Fibroblast of pulmonary artery (primary cell): ENCODE measurements around the gene FRG2.
"Not testable (repeated sequence)": the region's sequence is repeated elsewhere in the genome, so short reads cannot be mapped to it uniquely, and the experiment has no call there.

Experiments
- DNase-seq: peaks from one replicate; pipeline ENCODE4 v3.0.0-alpha.2; 2010; ENCODE audit warnings: low read depth
- H3K4me3 ChIP-seq: replicated peaks from 2 replicates; pipeline ENCODE4 v1.5.1; 2011; ENCODE audit warnings: low read depth, mild to moderate bottlenecking, control low read depth, low read length, moderate library complexity
- TF ChIP-seq, protein P1 (sequence below): IDR thresholded peaks from 2 replicates; pipeline ENCODE4 v1.5.1; 2011; ENCODE audit warnings: mild to moderate bottlenecking, control low read depth, low read length, inconsistent platforms; ENCODE audit errors: missing control alignments

Gene FRG2

DNA sequence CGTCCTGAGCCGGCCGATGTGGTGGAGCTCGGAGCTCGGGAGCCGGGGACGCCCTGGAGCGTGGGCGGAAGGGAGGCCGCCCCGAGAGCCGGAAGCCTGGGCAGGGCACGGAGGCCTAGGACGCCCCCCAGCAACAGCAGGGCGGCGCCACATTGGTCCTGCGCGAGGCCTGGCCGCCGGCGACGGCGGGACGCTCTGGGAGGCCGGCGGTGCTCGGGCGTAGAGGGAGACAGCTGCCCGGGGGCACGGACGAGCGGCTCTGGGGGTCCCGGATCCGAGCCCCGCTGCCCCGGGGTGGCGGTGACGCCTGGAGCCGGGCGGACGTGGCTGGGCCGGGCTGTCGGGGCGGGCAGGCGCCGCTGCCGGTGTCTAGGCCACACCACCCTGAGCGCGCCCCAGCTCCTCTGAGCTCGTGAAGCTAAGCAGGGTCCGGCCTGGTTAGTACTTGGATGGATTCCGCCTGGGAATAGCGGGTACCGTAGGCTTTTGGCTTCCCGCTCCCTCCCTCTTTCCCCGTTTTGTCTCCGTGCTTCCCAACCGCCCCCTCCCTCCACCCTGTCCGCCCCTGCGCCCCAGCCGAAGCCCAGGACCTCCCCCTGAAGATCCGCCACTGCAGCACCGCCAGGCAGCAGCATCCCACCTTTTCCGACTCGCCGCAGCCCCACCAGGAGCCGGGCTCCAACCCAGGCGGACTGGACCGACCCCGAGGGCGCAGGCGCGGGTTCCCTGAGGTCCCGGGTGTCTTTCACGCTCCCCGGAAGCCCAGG, 12.1 kb downstream of the FRG2 start:
- TF ChIP-seq, protein P1, sequence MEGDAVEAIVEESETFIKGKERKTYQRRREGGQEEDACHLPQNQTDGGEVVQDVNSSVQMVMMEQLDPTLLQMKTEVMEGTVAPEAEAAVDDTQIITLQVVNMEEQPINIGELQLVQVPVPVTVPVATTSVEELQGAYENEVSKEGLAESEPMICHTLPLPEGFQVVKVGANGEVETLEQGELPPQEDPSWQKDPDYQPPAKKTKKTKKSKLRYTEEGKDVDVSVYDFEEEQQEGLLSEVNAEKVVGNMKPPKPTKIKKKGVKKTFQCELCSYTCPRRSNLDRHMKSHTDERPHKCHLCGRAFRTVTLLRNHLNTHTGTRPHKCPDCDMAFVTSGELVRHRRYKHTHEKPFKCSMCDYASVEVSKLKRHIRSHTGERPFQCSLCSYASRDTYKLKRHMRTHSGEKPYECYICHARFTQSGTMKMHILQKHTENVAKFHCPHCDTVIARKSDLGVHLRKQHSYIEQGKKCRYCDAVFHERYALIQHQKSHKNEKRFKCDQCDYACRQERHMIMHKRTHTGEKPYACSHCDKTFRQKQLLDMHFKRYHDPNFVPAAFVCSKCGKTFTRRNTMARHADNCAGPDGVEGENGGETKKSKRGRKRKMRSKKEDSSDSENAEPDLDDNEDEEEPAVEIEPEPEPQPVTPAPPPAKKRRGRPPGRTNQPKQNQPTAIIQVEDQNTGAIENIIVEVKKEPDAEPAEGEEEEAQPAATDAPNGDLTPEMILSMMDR = no peak
- peak overlapping the region; percentile 10 for H3K4me3 ChIP-seq
- DNase-seq = no peak

DNA sequence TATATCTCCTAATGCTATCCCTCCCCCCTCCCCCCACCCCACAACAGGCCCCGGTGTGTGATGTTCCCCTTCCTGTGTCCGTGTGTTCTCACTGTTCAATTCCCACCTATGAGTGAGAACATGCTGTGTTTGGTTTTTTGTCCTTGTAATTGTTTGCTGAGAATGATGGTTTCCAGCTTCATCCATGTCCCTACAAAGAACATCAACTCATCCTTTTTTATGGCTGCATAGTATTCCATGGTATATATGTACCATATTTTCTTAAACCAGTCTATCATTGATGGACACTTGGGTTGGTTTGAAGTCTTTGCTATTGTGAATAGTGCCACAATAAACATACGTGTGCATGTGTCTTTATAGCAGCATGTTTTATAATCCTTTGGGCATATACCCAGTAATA, 37.1 kb downstream of the FRG2 start:
- not testable (repeated sequence) for H3K4me3 ChIP-seq, DNase-seq

DNA sequence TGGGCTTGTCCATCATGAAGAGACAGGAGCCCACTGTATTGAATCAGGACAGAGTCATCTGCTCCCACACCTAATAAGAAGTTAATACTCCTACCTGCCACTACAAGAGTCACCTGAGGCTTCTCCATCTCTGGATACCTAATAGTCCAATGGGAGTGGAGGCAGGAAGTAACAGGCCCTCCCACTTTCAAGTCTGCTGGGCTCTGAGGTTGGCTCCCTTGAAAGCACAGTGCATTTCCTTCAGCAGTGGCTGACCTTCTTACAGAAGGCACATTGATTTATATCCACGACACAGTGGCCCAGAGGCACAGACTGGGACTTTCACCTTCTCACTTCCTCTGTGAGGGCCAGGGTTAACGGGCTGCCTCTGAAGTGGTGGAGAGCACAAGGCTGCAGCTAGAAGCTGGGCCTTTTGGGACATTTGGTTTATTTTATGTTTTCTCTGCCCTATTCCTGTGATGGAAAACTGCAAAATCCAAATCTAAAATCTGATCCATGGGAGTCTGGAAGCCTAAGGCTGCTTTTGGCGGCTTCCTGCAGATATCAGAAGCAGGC, 38.1 kb downstream of the FRG2 start:
- TF ChIP-seq, protein P1 = no peak
- H3K4me3 ChIP-seq = no peak overlapping the region
- DNase-seq = no peak

DNA sequence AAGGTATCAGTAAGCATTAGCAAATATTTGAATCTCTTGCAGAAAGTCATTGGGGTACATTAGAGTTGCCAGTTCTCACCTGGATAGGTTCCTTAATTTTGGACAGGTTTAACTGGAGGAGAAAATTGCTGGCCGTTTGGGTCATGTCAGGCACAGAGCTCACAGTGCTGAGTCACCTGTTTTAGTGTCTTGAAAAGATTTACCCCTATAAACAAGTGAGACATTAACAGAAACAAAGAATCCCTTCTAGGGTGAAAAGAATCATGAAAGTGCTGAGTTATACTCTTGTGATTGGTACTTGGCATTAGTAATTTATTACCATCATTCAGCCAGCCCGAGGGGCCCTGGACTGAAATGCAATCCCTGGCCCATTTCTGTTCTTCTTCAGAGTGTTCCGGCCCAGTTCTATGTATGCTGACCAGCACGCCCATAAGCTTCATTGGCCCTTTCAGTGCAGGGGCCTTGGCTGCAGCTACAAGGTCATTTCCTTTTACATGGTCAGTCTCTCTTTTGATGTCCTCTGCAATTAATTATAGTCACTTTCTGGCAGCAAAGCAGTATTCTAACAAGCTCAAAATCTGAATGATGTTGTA, 41.3 kb downstream of the FRG2 start:
- H3K4me3 ChIP-seq, DNase-seq: not testable (repeated sequence)

DNA sequence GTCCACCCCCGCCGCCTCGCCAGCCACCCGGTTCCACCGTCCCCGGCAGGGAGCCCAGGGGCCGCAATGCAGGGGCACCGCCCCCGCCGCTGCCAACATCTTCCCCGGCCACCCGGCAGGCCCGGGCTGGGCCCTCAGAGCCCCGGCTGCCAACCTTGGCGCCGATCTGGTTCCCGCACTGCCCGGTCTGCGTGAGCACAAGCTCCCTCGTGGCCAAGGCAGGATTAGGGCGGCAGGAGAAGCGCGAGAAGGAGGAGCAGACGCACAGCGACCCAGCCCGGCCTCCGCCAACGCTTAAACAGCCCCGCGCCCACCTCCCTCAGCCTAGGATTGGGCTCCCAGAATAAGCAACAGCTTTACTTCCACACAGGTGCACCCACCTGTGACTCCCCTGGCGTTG, 42.4 kb downstream of the FRG2 start:
- not testable (repeated sequence) for DNase-seq, H3K4me3 ChIP-seq

DNA sequence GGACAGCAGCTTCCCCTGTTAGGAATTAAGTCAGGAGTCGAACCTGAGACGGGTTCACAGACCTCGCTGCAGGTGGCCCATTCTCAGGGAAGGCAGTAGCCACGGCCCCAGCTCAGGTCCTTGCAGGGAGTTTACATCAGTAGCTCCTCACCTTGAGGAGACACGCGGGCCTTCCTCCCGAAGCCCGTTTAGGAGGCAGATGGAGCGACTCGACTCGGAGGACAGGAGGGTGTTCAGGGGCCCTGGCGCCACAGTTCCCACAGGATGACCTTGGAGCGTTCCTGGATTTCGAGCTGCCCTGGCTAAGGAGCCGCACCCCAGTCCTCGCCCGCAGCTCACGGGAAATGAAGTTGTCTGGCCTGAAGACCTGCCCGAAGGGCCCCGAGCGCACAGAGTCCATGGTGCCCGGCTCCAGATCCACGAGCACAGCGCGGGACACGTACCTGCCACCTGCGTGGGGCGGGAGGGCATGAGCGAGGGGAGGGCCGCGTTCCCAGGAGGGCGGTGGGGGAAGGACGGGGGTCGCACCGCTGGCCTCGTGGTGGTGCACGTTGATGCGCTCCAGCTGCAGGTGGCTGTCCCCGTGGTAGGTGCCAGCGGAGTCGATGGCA, 43.0 kb downstream of the FRG2 start:
- not testable (repeated sequence) for H3K4me3 ChIP-seq, DNase-seq

DNA sequence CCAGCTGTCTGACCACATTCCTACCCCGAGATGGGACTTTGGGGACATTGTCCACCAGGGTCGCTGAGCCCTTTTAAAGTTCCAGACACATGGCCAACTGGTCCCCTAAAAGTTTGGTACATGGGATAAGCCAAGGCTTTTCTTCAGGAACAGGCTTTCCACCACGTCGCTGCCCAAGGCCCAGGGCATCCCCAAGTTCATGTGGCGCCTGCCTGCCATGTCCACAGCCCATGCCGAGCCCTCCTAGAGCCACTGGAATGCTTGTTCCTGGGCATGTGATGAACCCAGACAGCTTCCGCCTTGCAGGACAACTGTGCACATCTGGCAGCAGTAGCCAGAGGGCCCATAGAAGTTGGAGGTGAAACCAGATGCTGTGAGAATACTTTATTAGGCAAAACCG, 45.1 kb downstream of the FRG2 start:
- TF ChIP-seq, protein P1 = no peak

DNA sequence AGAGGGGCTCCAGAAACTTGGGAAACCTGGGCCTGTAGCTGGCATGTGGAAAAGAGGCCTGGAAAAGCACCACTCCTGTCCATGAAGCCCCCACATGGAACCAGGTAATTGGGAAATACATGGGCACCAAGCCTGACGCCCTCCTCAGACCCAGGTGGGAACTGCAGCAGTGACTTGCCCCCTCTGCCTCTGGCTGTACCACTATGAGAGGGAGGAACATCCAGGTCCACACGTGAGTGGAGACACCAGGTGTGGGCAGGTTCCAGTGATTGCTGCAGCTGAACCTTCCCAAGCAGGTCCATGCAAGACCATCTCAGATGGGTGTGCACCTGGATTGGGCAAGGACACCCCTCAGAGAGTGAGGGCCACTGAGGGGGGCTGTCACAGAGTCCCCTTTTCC, 46.8 kb downstream of the FRG2 start:
- not testable (repeated sequence) for DNase-seq, H3K4me3 ChIP-seq

More for the DNA sequence above, 45.1 kb downstream of the FRG2 start:
- DNase-seq = no peak
- H3K4me3 ChIP-seq = no peak overlapping the region

DNA sequence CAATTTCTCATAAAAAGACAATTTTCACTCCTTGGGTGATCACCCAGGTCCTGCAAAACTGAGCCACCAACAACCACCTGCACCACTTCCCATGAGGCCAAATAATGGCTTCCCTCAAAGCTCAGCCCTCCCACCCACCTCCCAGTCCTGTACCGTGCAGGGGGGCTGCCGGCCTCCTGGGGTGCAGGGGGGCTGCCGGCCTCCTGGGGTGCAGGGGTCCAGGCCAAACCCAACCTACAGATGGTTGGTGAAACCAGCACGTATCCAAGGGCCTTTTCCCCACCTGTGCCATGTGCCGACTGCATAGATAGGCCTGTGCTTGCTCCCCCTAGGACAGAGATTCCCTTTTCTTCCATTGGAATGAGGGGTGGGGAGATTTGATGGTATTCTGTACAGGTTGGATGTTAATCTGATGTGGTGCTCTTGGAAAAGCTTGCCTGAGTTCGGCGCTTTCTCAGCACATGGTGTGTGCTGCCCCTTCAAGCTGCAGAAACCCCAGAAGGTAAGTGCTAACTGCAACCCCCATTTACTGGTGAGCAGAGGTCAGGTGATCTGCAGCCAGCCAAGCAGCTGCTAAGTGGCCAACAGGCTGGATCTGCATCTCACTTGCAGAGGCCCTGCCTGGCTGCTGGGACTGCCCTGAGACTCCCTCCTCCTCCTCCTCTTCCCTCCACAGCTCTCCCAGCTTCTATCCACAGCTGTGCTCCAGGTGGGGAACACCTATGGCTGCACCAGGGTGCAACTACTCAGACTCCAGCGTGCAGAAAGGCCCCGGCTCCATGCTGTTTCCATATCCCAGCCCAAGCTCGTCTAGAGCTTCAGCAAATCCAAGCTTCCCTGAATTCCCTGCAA, 47.6 kb downstream of the FRG2 start:
- no peak for DNase-seq
- no peak overlapping the region for H3K4me3 ChIP-seq
- TF ChIP-seq, protein P1 = no peak
